HEK293 (cell line): ENCODE data around the gene CAPZB.

ENCODE experiments used
- CTCF ChIP-seq: fragments of 450-650 bp; formaldehyde crosslinking; IDR thresholded peaks from 2 replicates; pipeline ENCODE4 v1.5.1; 2016; ENCODE audit warnings: missing biosample characterization, missing genetic modification characterization
- GLIS2 ChIP-seq: fragments of 450-650 bp; formaldehyde crosslinking; IDR thresholded peaks from 2 replicates; pipeline ENCODE4 v1.5.1; 2016; ENCODE audit warnings: missing biosample characterization, missing genetic modification characterization
- KLF16 ChIP-seq: fragments of 450-650 bp; formaldehyde crosslinking; IDR thresholded peaks from 2 replicates; pipeline ENCODE4 v1.5.1; 2017; ENCODE audit warnings: missing biosample characterization, missing genetic modification characterization
- ZBTB49 ChIP-seq: fragments of 450-650 bp; formaldehyde crosslinking; IDR thresholded peaks from 2 replicates; pipeline ENCODE4 v1.5.1; 2016; ENCODE audit warnings: missing biosample characterization, missing genetic modification characterization, low read depth
- ZBTB8A ChIP-seq: fragments of 450-650 bp; formaldehyde crosslinking; IDR thresholded peaks from 2 replicates; pipeline ENCODE4 v1.5.1; 2016; ENCODE audit warnings: missing biosample characterization, missing genetic modification characterization
- ZEB2 ChIP-seq: fragments of 450-650 bp; formaldehyde crosslinking; IDR thresholded peaks from 2 replicates; pipeline ENCODE4 v1.5.1; 2016; ENCODE audit warnings: missing biosample characterization, missing genetic modification characterization
- ZNF16 ChIP-seq: fragments of 450-650 bp; formaldehyde crosslinking; IDR thresholded peaks from 2 replicates; pipeline ENCODE4 v1.5.1; 2016; ENCODE audit warnings: low read depth, missing biosample characterization, missing genetic modification characterization
- ZNF24 ChIP-seq: fragments of 450-650 bp; formaldehyde crosslinking; IDR thresholded peaks from 2 replicates; pipeline ENCODE4 v1.5.1; 2016; ENCODE audit warnings: missing biosample characterization, missing genetic modification characterization
- ZNF530 ChIP-seq: fragments of 450-650 bp; formaldehyde crosslinking; IDR thresholded peaks from 2 replicates; pipeline ENCODE4 v1.5.1; 2016; ENCODE audit warnings: low read depth, missing biosample characterization, missing genetic modification characterization
- ZNF555 ChIP-seq: fragments of 450-650 bp; formaldehyde crosslinking; conservative IDR thresholded peaks from 2 replicates; pipeline ENCODE4 v1.5.1; 2017; ENCODE audit warnings: missing biosample characterization, mild to moderate bottlenecking, missing genetic modification characterization, inconsistent platforms
- ZNF76 ChIP-seq: fragments of 450-650 bp; formaldehyde crosslinking; IDR thresholded peaks from 2 replicates; pipeline ENCODE4; 2016; ENCODE audit warnings: low read depth, missing biosample characterization, missing genetic modification characterization, borderline replicate concordance
- ZNF830 ChIP-seq: fragments of 450-650 bp; IDR thresholded peaks from 2 replicates; pipeline ENCODE4 v1.5.0; 2018; ENCODE audit warnings: missing biosample characterization, missing genetic modification characterization, low read depth, mild to moderate bottlenecking, moderate library complexity

- TF ChIP-seq ZNF76 (tag by site-specific recombination), result no peak
- TF ChIP-seq ZBTB8A (tag by site-specific recombination), result no peak
- no peak for TF ChIP-seq GLIS2 (tag by site-specific recombination)
- no peak for TF ChIP-seq CTCF (tag by site-specific recombination)
- no peak for TF ChIP-seq ZNF830 (tag by site-specific recombination)
- TF ChIP-seq ZNF530 (tag by site-specific recombination), result no peak
- TF ChIP-seq KLF16 (tag by site-specific recombination), result no peak
- no peak for TF ChIP-seq ZNF16
- no peak for TF ChIP-seq ZEB2 (tag by site-specific recombination)
- TF ChIP-seq ZNF24, result no peak
- TF ChIP-seq ZNF555 (tag by site-specific recombination), result no peak
- TF ChIP-seq ZBTB49 (tag by site-specific recombination), result no peak
These were observed 51.7 kb downstream of the CAPZB start for GRCh38 chr1:19433719-19433998.
